ENCODE results near the gene RANBP2.
A peak's percentile ranks its signal among the peaks of the same experiment; 100 is the strongest.
"Not testable (repeated sequence)": the region's sequence is repeated elsewhere in the genome, so short reads cannot be mapped to it uniquely, and the experiment has no call there.

The RANBP2 gene

GRCh38 chr2:108719149-108720044, at the start of gene RANBP2:
Gene RANBP2 (plus strand): TSS chr2:108719482. CDS start chr2:108719607, 125 bp downstream.
- H3K27ac ChIP-seq: peak within 1 kb of the TSS; percentile 90
- TF ChIP-seq CTCF (IDR thresholded peaks at IDR 0.05) (no peak), ZFX (IDR thresholded peaks at IDR 0.05; ENCODE audit: borderline replicate concordance) (no peak)

DNA sequence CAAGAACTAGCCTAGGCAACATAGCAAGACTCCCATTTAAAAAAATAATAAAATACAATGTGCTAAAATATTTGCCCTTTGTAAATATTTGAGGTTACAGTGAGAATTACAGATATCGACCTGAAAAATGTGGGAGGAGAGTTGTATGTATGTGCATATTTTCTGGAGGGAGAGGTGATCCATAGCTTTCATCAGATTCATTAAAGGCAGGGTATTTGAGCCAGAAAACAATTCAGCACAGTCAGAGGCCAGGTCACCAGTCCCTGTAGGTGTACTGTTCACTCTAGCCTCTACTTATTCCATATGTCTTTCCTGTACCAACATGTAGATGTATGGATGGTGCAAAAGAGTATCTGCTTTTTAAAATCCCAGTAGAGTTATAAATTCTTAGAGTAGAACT, 49.0 kb upstream of the RANBP2 start:
- H3K27ac ChIP-seq: not testable (repeated sequence)

DNA sequence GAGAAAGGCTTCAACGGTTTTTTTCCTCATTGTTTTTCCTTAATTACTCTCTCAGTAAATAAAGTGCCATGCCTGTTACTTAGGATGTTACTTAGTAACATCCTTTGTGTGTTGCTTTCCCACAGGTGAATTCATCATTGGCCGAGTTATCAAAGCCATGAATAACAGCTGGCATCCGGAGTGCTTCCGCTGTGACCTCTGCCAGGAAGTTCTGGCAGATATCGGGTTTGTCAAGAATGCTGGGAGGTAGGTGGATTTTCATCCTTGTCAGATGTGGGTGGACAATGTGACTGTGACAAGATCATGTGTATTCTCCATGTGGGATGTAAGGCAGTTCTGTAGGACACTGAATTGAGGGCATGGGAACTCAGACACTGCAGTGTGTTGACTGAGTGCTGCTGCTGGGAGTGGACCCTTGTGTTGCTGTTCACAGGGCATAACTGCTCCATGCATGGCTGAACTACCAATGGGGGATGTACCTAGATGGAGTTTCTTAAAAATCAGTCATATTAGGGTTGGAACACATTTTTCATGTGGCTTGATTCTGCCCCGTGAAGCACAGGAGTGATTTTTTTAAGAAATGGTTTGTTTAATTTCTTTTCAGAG, 47.0 kb upstream of the RANBP2 start:
- H3K27ac ChIP-seq: not testable (repeated sequence)

- not testable (repeated sequence) for H3K27ac ChIP-seq
Measured at GRCh38 chr2:108676522-108676921, 42.8 kb upstream of the RANBP2 start.

- not testable (repeated sequence) for H3K27ac ChIP-seq
Measured at GRCh38 chr2:108677239-108677744, 42.0 kb upstream of the RANBP2 start.

GRCh38 chr2:108678198-108678651, 41.1 kb upstream of the RANBP2 start:
- not testable (repeated sequence) for H3K27ac ChIP-seq

DNA sequence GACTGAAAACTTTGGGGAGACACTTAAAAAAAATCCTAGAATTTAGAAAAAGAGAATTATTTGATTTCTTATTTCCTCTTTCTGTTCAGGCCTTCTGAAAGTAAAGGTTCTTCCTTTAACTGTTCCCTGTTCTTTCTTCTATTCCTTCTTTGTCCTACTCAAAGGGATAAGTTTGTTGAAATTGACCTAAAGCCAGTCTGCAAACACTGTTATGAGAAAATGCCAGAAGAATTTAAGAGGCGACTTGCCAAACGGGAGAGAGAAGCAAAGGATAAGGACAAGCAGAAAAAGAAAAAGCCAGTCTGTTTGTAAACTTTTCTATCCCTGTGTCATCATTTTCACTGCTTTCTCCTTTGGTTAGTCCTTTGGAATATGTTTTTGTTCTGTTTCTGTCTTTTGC, 38.5 kb upstream of the RANBP2 start:
- not testable (repeated sequence) for H3K27ac ChIP-seq

DNA sequence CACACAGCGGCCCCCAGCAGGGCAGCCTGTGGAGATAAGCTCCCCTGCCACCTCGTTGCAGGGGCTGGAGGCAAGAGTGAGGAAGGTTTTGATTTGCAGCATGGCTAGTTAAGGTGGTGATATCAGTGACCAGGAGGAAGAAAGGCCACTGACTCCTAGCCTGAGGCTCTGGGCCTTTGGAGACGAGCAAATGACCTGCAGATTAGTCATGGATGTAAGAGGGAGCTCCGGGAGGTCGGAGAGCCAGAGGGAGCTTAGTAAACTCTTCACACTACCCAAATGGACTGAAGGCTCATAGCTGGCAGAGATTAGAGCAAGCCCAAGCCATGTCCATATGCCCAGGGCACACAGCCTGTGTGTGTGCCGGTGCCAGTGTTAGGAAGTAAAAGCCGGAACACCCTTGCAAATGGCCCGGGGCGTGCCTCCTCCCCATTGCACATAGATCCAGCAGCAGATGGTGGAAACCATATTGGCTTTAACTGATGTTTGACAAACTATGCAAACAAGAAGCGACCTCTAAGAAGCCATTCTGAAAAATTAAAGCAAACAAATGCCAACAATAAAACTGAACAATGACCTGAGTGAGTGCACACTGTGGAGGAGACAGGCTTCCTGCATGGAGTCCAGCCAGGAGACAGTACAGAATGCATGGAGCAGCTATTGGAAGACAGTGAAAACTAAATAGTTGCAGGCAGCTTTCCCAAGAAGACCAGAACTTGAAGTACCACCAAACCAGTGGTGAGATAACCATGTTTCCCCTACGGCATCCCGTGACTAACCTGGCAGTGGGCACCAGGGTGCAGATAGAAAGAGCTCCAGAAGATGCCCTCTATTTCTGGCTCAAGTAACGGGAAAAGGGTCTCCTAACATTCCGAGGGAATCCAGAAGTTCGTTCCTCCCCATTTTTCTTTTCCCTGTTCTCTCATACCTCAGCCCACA, 30.2 kb upstream of the RANBP2 start:
- H3K27ac ChIP-seq: peak overlapping the region; percentile 60

DNA sequence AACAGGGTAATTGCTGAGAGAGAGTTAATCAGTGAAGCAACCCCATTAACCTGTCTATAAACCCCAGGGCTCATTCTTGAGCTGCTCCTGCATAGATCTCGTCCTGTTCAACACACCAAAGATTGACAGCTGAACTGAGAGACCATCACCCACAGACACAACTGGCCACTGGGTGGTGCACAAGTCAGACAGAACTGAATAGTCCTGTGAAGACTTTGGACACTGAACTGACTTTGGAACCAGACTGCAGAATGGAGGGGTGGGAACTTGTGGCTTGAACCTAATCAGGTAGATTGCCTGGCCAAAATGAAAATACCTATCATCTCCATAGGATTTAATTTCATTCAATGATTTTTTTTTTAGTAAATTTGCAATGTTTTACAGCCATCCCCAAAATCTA, 29.3 kb upstream of the RANBP2 start:
- TF ChIP-seq CTCF (IDR thresholded peaks at IDR 0.05): peak; percentile 30
- not testable (repeated sequence) for H3K27ac ChIP-seq

DNA sequence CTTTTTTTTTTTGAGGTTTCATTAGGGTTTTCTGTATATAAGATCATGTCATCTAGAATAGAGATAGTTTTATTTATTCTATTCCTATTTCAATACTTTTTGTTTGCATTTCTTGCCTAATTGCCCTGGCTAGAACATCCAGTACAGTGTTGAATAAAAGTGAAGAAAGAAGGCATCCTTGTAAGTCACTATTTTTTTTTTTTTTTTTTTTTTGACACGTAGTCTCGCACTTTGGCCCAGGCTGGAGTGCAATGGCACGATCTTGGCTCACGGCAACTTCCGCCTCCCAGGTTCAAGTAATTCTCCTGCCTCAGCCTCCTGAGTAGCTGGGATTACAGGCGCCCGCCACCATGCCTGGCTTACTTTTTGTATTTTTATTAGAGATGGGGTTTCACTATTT, 27.8 kb upstream of the RANBP2 start:
- H3K27ac ChIP-seq: peak overlapping the region; percentile 35
- TF ChIP-seq ZFX (IDR thresholded peaks at IDR 0.05; ENCODE audit: borderline replicate concordance) (no peak), CTCF (IDR thresholded peaks at IDR 0.05) (no peak)

DNA sequence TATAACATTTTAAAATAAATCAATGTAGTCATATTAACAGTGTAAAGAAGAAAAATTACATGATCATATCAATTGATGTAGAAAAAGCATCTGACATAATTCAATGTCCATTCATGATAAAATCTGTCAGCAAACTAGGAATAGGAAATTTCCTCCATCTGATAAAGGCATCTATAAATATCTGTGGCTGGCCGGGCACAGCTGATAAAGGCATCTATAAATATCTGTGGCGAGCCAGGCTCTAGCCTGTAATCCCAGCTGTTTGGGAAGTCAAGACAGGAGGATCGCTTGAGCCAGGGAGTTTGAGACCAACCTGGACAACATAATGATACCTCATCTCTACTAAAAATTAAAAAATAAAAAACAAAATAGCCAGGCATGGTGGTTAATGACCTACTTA, 18.1 kb upstream of the RANBP2 start:
- no peak overlapping the region for H3K27ac ChIP-seq
- TF ChIP-seq CTCF (IDR thresholded peaks at IDR 0.05): no peak
- TF ChIP-seq ZFX (IDR thresholded peaks at IDR 0.05; ENCODE audit: borderline replicate concordance): no peak
